HUES6 (cell line): ENCODE measurements around the gene GBE1.

ENCODE experiments used
- H3K27ac ChIP-seq: 2 replicates; pipeline ENCODE4 v1.7.0; 2013; ENCODE audit warnings: low read depth, mild to moderate bottlenecking, low read length, inconsistent platforms
- H3K27me3 ChIP-seq: 2 replicates; pipeline ENCODE4 v1.6.1; 2013; ENCODE audit warnings: low read length; ENCODE audit not compliant: control insufficient read depth, insufficient read depth
- H3K36me3 ChIP-seq: 2 replicates; pipeline ENCODE4 v1.6.1; 2013; ENCODE audit warnings: low read length; ENCODE audit not compliant: control insufficient read depth, insufficient read depth
- H3K4me1 ChIP-seq: 2 replicates; pipeline ENCODE4 v1.6.1; 2013; ENCODE audit warnings: low read length; ENCODE audit not compliant: control insufficient read depth, insufficient read depth
- H3K4me3 ChIP-seq: 2 replicates; pipeline ENCODE4 v1.5.1; 2013; ENCODE audit warnings: low read depth, low read length
- H3K9ac ChIP-seq: one replicate; pipeline ENCODE4 v1.6.1; 2013; ENCODE audit warnings: mild to moderate bottlenecking, low read length
- H3K9me3 ChIP-seq: 2 replicates; pipeline ENCODE4 v1.6.1; 2013; ENCODE audit warnings: low read depth, low read length; ENCODE audit not compliant: control insufficient read depth, insufficient read depth

GBE1 gene

GRCh38 chr3:81666502-81667121 is 94.8 kb downstream of the GBE1 start:
- Histone ChIP-seq H3K4me1 (no peaks in the 10 kb centered on the region), H3K9ac (no peak overlapping the region), H3K36me3 (no peaks in the 10 kb centered on the region), H3K4me3 (no peak overlapping the region), H3K27me3 (no peaks in the 10 kb centered on the region), H3K9me3 (no peaks in the 10 kb centered on the region), H3K27ac (no peak overlapping the region)

GRCh38 chr3:81663114-81663513 is 98.3 kb downstream of the GBE1 start:
- H3K27ac ChIP-seq, result no peak overlapping the region
- H3K36me3 ChIP-seq, result no peaks in the 10 kb centered on the region
- H3K9ac ChIP-seq, result no peak overlapping the region
- no peaks in the 10 kb centered on the region for H3K4me1 ChIP-seq
- no peaks in the 10 kb centered on the region for H3K27me3 ChIP-seq
- no peak overlapping the region for H3K4me3 ChIP-seq
- H3K9me3 ChIP-seq, result no peaks in the 10 kb centered on the region

DNA sequence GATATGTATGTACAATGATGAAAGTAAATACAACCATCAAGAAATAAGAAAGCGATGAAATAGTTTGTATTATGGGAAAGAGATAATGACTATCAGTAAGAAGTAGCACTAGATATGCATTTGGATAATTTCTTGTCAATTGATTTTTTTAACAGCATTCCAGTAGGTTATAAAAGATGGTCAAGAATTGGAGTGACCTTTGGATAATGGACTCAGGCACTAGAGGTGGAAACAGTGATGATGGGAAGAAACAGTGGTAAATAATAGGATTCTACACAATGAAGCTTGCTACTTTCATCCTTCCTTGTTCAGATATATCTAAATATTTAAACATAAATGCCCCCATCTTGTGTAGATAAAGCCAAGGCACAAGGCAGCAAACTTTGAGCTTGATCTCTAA is 101.4 kb downstream of the GBE1 start:
- H3K4me1 ChIP-seq, result no peaks in the 10 kb centered on the region

GRCh38 chr3:81658322-81658997 is 103.0 kb downstream of the GBE1 start:
- Histone ChIP-seq H3K36me3 (no peaks in the 10 kb centered on the region), H3K27me3 (no peaks in the 10 kb centered on the region), H3K9me3 (no peaks in the 10 kb centered on the region)

More for the DNA sequence above, 101.4 kb downstream of the GBE1 start:
- H3K27me3 ChIP-seq, result no peaks in the 10 kb centered on the region
- H3K27ac ChIP-seq, result no peak overlapping the region
- H3K4me3 ChIP-seq, result no peak overlapping the region
- no peak overlapping the region for H3K9ac ChIP-seq
- H3K36me3 ChIP-seq, result no peaks in the 10 kb centered on the region
- no peaks in the 10 kb centered on the region for H3K9me3 ChIP-seq

DNA sequence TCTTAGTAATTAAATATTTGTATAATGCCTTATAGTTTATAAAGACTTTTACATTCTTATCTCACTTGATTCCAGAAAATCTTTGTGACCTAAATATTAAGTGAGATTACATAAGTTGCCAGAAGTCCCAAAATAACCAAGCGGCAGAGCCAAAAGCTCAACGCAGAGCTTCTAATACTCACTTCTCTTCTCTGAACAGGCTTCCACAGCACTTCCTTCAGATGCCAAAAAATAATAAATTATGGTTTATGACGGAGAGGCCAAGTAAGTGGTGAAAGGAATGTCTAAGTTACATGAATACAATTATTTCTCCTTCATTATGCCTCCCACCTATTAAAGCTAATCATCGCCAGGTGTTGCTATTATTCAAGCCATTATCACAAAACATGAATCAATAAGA is 110.3 kb downstream of the GBE1 start:
- no peaks in the 10 kb centered on the region for H3K9me3 ChIP-seq
- H3K4me3 ChIP-seq, result no peak overlapping the region
- no peaks in the 10 kb centered on the region for H3K27me3 ChIP-seq
- no peaks in the 10 kb centered on the region for H3K36me3 ChIP-seq
- no peak overlapping the region for H3K27ac ChIP-seq
- H3K4me1 ChIP-seq, result no peaks in the 10 kb centered on the region
- H3K9ac ChIP-seq, result no peak overlapping the region

More at GRCh38 chr3:81658322-81658997, 103.0 kb downstream of the GBE1 start:
- Histone ChIP-seq H3K4me3 (no peak overlapping the region), H3K27ac (no peak overlapping the region), H3K9ac (no peak overlapping the region), H3K4me1 (no peaks in the 10 kb centered on the region)

- H3K9me3 ChIP-seq, result no peaks in the 10 kb centered on the region
- no peak overlapping the region for H3K9ac ChIP-seq
- no peak overlapping the region for H3K27ac ChIP-seq
- H3K27me3 ChIP-seq, result no peaks in the 10 kb centered on the region
- no peaks in the 10 kb centered on the region for H3K36me3 ChIP-seq
- no peak overlapping the region for H3K4me3 ChIP-seq
- no peaks in the 10 kb centered on the region for H3K4me1 ChIP-seq
Measured at GRCh38 chr3:81650187-81650586, 111.3 kb downstream of the GBE1 start.

- Histone ChIP-seq H3K27ac (no peak overlapping the region), H3K4me3 (no peak overlapping the region), H3K9ac (no peak overlapping the region), H3K4me1 (no peaks in the 10 kb centered on the region), H3K27me3 (no peaks in the 10 kb centered on the region), H3K36me3 (no peaks in the 10 kb centered on the region), H3K9me3 (no peaks in the 10 kb centered on the region)
Measured at GRCh38 chr3:81645248-81645647, 116.2 kb downstream of the GBE1 start.

GRCh38 chr3:81643721-81644120 is 117.7 kb downstream of the GBE1 start:
- H3K9ac ChIP-seq, result no peak overlapping the region
- H3K27ac ChIP-seq, result no peak overlapping the region
- H3K9me3 ChIP-seq, result no peaks in the 10 kb centered on the region
- H3K27me3 ChIP-seq, result no peaks in the 10 kb centered on the region
- H3K4me3 ChIP-seq, result no peak overlapping the region
- no peaks in the 10 kb centered on the region for H3K36me3 ChIP-seq
- no peaks in the 10 kb centered on the region for H3K4me1 ChIP-seq

GRCh38 chr3:81638480-81638879 is 123.0 kb downstream of the GBE1 start:
- Histone ChIP-seq H3K36me3 (no peaks in the 10 kb centered on the region), H3K9ac (no peak overlapping the region)

DNA sequence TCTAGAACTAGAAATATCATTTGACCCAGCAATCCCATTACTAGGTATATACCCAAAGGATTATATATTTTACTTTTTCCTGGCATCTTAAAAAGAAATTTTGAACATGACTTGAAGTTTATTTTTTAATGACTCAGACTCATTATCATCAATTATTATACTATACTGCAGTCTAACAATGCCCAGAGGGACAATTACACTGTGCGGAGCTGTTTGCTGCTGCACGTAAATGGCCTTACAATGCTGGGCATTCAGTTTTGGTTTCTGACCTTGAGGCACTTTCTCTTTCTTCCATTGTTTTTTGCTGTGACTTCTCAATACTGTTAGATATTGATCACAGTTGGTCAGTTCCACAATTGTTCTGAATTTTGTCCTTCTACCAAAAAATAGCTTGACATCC is 128.8 kb downstream of the GBE1 start:
- no peaks in the 10 kb centered on the region for H3K36me3 ChIP-seq
- H3K4me1 ChIP-seq, result no peaks in the 10 kb centered on the region
- no peak overlapping the region for H3K4me3 ChIP-seq
- no peaks in the 10 kb centered on the region for H3K9me3 ChIP-seq
- no peak overlapping the region for H3K27ac ChIP-seq
- H3K9ac ChIP-seq, result no peak overlapping the region
- H3K27me3 ChIP-seq, result no peaks in the 10 kb centered on the region

More at GRCh38 chr3:81638480-81638879, 123.0 kb downstream of the GBE1 start:
- Histone ChIP-seq H3K4me1 (no peaks in the 10 kb centered on the region), H3K27me3 (no peaks in the 10 kb centered on the region), H3K4me3 (no peak overlapping the region), H3K27ac (no peak overlapping the region), H3K9me3 (no peaks in the 10 kb centered on the region)

GRCh38 chr3:81624756-81625155 is 136.7 kb downstream of the GBE1 start:
- Histone ChIP-seq H3K27ac (no peak overlapping the region), H3K27me3 (no peaks in the 10 kb centered on the region), H3K9me3 (no peaks in the 10 kb centered on the region), H3K9ac (no peak overlapping the region), H3K4me3 (no peak overlapping the region), H3K4me1 (peaks cover 35% of the 10 kb centered on the region), H3K36me3 (no peaks in the 10 kb centered on the region)
